COR-L47 (cell line): Measurements from ENCODE around the gene LAMA1.
"Not testable (repeated sequence)": the region's sequence is repeated elsewhere in the genome, so short reads cannot be mapped to it uniquely, and the experiment has no call there.

ENCODE experiments used
- DNase-seq: peaks from one replicate; lab custom pipeline; 2025; lab: John Stamatoyannopoulos, UW

Gene LAMA1

GRCh38 chr18:6947338-6948030 is 170.1 kb downstream of the LAMA1 start:
- DNase-seq = no peak

GRCh38 chr18:6943143-6943542 is 174.5 kb downstream of the LAMA1 start:
- no peak for DNase-seq

DNA sequence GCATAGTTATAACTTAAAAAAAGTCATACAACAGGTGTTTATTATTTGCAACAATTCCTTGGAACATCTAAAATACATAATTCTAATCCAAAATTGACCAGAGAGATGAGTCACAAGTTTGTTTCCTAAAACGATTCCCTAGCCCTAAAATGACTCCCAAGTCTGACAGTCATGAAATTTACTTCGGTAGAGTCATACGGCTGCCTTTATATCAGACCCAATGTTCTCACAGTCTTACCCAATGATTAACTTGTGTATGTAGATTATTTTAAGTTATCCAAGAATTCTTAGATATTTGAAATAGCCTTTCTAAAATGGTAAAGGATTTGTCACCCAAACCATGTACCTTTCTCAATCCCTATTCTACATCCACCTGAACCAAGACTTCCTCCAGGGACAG is 174.9 kb downstream of the LAMA1 start:
- DNase-seq = no peak

GRCh38 chr18:6941996-6942395 is 175.6 kb downstream of the LAMA1 start:
- DNase-seq = no peak

DNA sequence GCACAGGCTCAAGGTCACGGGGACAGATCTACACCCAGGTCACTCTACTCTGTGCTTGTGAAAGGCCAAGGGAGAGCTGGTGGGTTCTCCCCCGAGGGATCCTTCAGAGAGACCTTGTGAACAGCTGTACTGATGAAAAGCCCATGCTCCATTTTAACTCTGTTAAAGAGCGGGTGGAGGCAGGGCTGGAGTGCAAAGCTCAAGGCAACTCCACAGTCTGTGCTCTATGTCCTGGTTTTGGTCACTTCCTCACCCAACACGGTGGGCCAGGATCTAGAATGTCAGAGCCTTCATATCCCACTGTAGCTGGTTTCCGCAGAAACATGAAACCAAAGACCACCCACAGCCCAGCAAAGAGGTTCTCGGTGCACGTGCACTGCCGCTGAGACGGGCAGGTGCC is 177.1 kb downstream of the LAMA1 start:
- DNase-seq = no peak

GRCh38 chr18:6939972-6940371 is 177.6 kb downstream of the LAMA1 start:
- no peak for DNase-seq

- DNase-seq = not testable (repeated sequence)
These were observed 179.2 kb downstream of the LAMA1 start for GRCh38 chr18:6938403-6938802.

GRCh38 chr18:6938003-6938402 is 179.6 kb downstream of the LAMA1 start:
- DNase-seq = no peak

DNA sequence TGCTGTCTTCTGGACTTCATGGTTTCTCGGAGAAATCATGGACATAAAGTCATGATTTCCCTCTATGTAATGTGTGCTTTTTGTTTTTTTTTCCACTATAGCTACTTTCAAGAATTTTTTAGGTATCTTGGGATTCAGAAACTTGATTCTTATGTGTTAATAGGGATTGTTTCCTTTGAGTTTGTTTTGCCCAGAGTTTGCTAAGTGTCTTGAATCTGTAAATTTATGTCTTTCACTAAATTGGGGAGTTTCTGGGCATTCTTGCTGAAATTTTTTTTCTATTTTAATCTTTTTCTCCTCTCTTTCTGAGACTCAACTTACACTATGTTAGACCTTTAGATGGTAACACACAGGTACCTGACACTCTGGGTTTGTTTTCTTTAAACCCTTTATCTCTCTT is 182.7 kb downstream of the LAMA1 start:
- no peak for DNase-seq

DNA sequence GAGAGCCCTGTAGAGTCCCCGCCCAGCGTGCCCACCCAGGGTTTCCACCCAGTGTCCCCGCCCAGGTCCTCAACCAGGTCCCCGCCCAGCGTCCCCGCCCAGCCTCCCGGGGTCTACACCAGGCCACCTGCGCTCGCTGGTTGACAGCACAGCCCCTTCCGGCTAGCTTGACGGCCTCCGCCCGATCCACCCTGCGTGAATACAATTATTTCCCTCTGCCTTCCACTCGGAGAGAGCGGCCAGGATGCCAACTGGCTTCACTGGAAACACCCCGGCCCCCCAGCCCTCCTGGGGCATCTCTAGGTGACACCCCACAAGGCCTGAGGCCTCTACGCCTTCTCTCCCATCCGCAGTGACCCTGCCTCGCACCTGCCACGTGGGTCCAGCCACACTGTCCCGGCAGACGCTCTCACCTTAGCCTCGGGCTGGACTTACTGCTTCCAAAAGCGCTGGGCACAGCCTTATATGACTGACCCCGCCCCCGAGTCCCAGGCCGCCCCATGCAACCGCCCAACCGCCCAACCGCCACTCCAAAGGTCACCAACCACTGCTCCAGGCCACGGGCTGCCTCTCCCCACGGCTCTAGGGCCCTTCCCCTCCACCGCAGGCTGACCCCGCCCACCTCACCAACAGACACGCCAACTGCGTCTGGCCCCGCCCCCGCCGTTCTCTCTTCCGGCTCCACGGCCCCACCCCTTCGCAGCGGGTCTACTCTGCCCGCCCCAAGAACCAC is 188.1 kb downstream of the LAMA1 start:
- DNase-seq = no peak

GRCh38 chr18:6928359-6928758 is 189.2 kb downstream of the LAMA1 start:
- no peak for DNase-seq

DNA sequence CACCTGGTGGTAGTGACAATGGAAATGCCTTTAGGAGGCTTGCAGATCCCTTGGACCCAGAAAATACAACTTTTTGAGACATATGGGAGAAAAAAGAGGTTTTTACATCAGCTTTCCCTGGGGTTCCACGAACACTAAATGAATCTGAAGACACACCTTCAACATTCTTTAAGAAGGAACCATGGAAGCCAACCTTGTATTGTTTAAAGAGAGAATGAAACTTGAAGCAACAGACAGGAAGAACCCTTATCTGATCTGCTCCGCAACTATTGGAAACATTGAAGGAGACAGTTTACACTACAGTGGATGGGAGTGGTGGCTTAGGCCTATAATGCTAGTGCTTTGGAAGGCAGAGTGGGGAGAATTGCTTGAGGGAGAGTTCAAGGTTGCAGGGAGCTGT is 190.4 kb downstream of the LAMA1 start:
- DNase-seq = no peak

DNA sequence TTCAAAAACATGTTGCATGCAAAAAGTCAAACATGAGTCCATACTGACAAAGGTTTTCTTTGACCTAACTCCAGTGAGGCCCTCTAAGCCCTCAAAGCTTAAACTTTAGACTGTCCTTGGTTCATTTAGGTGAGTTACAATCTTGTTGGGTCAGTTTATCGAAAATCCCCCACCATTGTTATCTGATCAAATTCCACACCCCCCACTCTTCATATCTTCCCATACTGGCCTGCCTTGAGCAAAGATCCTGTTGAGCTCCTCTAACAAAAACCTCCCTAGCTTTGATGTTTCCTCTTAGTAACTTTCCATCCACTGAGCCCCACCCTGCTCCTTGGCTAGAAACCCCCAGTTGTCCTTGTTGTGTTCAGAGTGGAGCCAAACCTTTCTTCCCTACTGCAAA is 194.4 kb downstream of the LAMA1 start:
- no peak for DNase-seq

DNA sequence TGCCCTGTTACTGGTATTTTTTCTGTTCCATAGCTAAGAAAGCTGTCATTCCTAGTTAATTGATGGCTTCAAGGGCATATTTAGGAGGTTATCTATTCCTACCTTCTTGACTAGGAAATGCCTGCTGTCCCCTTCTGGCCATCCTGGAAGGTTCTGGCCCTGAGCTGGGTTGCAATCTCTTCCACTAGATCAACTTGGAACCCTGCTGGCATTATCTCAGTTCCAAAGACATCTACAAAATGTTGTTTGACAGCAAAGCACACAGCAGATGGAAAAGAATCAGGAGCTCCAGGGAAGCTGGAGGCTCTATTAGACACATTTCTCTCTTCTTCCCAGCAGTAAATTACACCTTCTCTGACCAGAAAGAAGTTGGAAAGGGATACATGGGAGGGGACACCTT is 196.0 kb downstream of the LAMA1 start:
- DNase-seq = no peak

GRCh38 chr18:6920099-6920955 is 197.3 kb downstream of the LAMA1 start:
- peak; percentile 47 for DNase-seq

DNA sequence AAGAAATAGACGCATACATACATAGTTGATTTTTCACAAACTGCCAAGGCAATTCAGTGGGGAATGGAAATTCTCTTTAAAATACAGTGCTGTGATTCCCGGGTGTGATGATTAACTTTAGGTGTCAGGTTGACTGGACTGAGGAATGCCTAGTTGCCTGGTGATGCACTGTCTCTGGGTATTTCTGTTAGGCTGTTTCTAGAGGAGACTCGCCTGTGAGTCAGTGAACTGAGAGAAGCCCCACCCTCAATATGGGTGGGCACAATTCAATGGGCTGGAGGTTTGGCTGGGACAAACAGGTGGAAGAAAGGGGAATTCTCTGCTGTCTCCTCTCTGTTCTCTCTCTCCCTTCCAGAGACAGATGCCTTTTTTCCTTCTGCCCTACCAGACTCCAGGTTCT is 200.5 kb downstream of the LAMA1 start:
- DNase-seq = no peak

- no peak for DNase-seq
These were observed 216.2 kb downstream of the LAMA1 start for GRCh38 chr18:6901286-6901926.

DNA sequence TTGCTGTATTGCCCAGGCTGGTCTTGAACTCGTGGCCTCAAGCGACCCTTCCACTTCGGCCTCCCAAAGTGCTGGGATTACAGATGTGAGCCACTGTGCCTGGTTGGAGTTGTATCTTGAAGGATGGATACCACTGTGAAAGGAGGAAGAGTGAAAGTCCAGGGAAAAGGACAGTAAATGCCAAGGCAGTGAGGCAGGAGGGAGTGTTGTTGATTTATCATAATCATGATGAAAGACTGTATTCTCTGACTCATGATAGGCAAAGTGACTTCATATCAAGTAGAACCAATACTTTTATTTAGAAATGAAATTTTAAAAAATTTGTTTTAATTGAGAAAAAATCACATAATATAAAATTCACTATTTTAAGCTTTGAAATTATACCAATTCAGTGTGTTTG is 225.8 kb downstream of the LAMA1 start:
- DNase-seq = no peak
